GM23338 (cell line): Measurements from ENCODE around the gene QRICH1. TPM values are rescaled to one million over a fixed set of nuclear protein-coding genes. Genes with fewer than 3 reads are reported as not detected.

Source experiments
- ATAC-seq: fragments of 200-7000 bp; cut with Tn5 transposase; 3 replicates; pipeline ENCODE4 v1.9.1; 2020
- DNase-seq: peaks from one replicate; pipeline ENCODE4 v3.0.0-alpha.2; 2015; ENCODE audit warnings: low spot score
- H2AFZ ChIP-seq: fragments of 200-600 bp; sonication (generic); 2 replicates; pipeline ENCODE4 v1.8.0; 2016; ENCODE audit warnings: antibody characterized with exemption, mild to moderate bottlenecking, moderate library complexity
- H3F3A ChIP-seq: fragments of 200-600 bp; sonication (generic); replicated peaks from 2 replicates; pipeline ENCODE4 v1.8.0; 2017; ENCODE audit warnings: antibody characterized with exemption, mixed run types, low read depth
- H3K27ac ChIP-seq: fragments of 200-600 bp; sonication (generic); 2 replicates; pipeline ENCODE4 v1.6.1; 2016; ENCODE audit warnings: low read depth
- H3K27me3 ChIP-seq: fragments of 200-600 bp; sonication (generic); 2 replicates; pipeline ENCODE4 v1.8.0; 2016; ENCODE audit warnings: mild to moderate bottlenecking, mixed run types, moderate library complexity; ENCODE audit not compliant: insufficient read depth
- H3K36me3 ChIP-seq: fragments of 200-600 bp; sonication (generic); 2 replicates; pipeline ENCODE4 v1.8.0; 2016; ENCODE audit warnings: mild to moderate bottlenecking; ENCODE audit not compliant: insufficient read depth
- H3K4me1 ChIP-seq: fragments of 200-600 bp; sonication (generic); 2 replicates; pipeline ENCODE4 v1.8.0; 2016; ENCODE audit warnings: mild to moderate bottlenecking, moderate library complexity; ENCODE audit not compliant: insufficient read depth
- H3K4me2 ChIP-seq: fragments of 200-600 bp; sonication (generic); 2 replicates; pipeline ENCODE4 v1.7.1; 2017; ENCODE audit warnings: mixed run types
- H3K4me3 ChIP-seq: fragments of 200-600 bp; sonication (generic); 2 replicates; pipeline ENCODE4 v1.6.1; 2016; ENCODE audit warnings: mixed run types
- H3K79me2 ChIP-seq: fragments of 200-600 bp; sonication (generic); replicated peaks from 2 replicates; pipeline ENCODE4 v1.8.0; 2017; ENCODE audit warnings: mild to moderate bottlenecking; ENCODE audit not compliant: insufficient read depth
- H3K9me2 ChIP-seq: fragments of 200-600 bp; sonication (generic); 2 replicates; pipeline ENCODE4 v1.8.0; 2017; ENCODE audit not compliant: insufficient read depth
- H4K20me1 ChIP-seq: fragments of 200-600 bp; sonication (generic); replicated peaks from 2 replicates; pipeline ENCODE4 v1.8.0; 2017; ENCODE audit warnings: mild to moderate bottlenecking; ENCODE audit not compliant: insufficient read depth
- H3K27ac Mint-ChIP-seq: 2 replicates; pipeline ENCODE4 v1.8.0; 2020; ENCODE audit warnings: inconsistent platforms, mild to moderate bottlenecking, moderate library complexity, mixed read lengths
- H3K27me3 Mint-ChIP-seq: 3 replicates; pipeline ENCODE4 v1.8.0; 2022; ENCODE audit warnings: low read depth, mild to moderate bottlenecking, moderate library complexity, mixed read lengths, inconsistent platforms; ENCODE audit not compliant: insufficient read depth, poor library complexity
- H3K36me3 Mint-ChIP-seq: 3 replicates; pipeline ENCODE4 v1.8.0; 2021; ENCODE audit warnings: low read depth, mild to moderate bottlenecking, inconsistent platforms, moderate library complexity, mixed read lengths
- H3K4me1 Mint-ChIP-seq: 3 replicates; pipeline ENCODE4 v1.8.0; 2020; ENCODE audit warnings: mild to moderate bottlenecking, inconsistent platforms, mixed read lengths
- H3K4me3 Mint-ChIP-seq: 3 replicates; pipeline ENCODE4 v1.8.0; 2021; ENCODE audit warnings: moderate library complexity, mild to moderate bottlenecking, inconsistent platforms, mixed read lengths
- H3K9me3 Mint-ChIP-seq: 3 replicates; pipeline ENCODE4 v1.8.0; 2020; ENCODE audit warnings: moderate library complexity, mild to moderate bottlenecking, inconsistent platforms, mixed read lengths
- CREB1 ChIP-seq: fragments of 250-450 bp; sonication (Bioruptor Pico); IDR thresholded peaks from 2 replicates; pipeline ENCODE4 v1.5.0; 2020; ENCODE audit warnings: low read depth, mild to moderate bottlenecking, moderate library complexity
- CTCF ChIP-seq, 2 experiments: fragments of 200-600 bp in 1 of 2; sonication (generic) in 1 of 2; conservative IDR thresholded peaks; 2 replicates each; pipeline versions ENCODE4 v1.5.1 to v1.6.1; 2016 to 2017; ENCODE audit warnings: antibody characterized with exemption in 2 of 2, low read depth in 2 of 2, mild to moderate bottlenecking in 2 of 2, moderate library complexity in 1 of 2
- ETS1 ChIP-seq: IDR thresholded peaks from 2 replicates; pipeline ENCODE4 v1.6.1; 2016; ENCODE audit warnings: antibody characterized with exemption
- EZH2 ChIP-seq: fragments of 200-600 bp; sonication (generic); IDR thresholded peaks from one replicate; pipeline ENCODE4 v1.8.0; 2017; ENCODE audit warnings: antibody characterized with exemption, mild to moderate bottlenecking, low read depth; ENCODE audit not compliant: unreplicated experiment
- EZH2phosphoT487 ChIP-seq: fragments of 200-600 bp; sonication (generic); IDR thresholded peaks from one replicate; pipeline ENCODE4 v1.8.1; 2018; ENCODE audit warnings: antibody characterized with exemption; ENCODE audit not compliant: unreplicated experiment
- JUNB ChIP-seq: IDR thresholded peaks from one replicate; pipeline ENCODE4 v1.6.1; 2016; ENCODE audit warnings: antibody characterized with exemption; ENCODE audit not compliant: unreplicated experiment
- NANOG ChIP-seq: IDR thresholded peaks from 2 replicates; pipeline ENCODE4 v1.6.1; 2016; ENCODE audit warnings: antibody characterized with exemption, borderline replicate concordance
- POLR2AphosphoS5 ChIP-seq: IDR thresholded peaks from 2 replicates; pipeline ENCODE4 v1.6.1; 2016; ENCODE audit warnings: antibody characterized with exemption, low read depth
- REST ChIP-seq: IDR thresholded peaks from one replicate; pipeline ENCODE4 v1.6.1; 2018; ENCODE audit warnings: antibody characterized with exemption; ENCODE audit not compliant: unreplicated experiment
- STAT1 ChIP-seq: IDR thresholded peaks from one replicate; pipeline ENCODE4 v1.6.1; 2016; ENCODE audit warnings: antibody characterized with exemption; ENCODE audit not compliant: unreplicated experiment
- ZNF114 ChIP-seq: fragments of 250-450 bp; sonication (Bioruptor Pico); IDR thresholded peaks from 2 replicates; pipeline ENCODE4 v1.5.0; 2020; ENCODE audit warnings: mild to moderate bottlenecking, moderate library complexity
- ZNF331 ChIP-seq: fragments of 250-450 bp; sonication (Bioruptor Pico); IDR thresholded peaks from 2 replicates; pipeline ENCODE4 v1.5.0; 2020; ENCODE audit warnings: low read depth, mild to moderate bottlenecking, moderate library complexity
- ZNF462 ChIP-seq: fragments of 250-450 bp; sonication (Bioruptor Pico); IDR thresholded peaks from 2 replicates; pipeline ENCODE4 v1.5.0; 2020; ENCODE audit warnings: mild to moderate bottlenecking, moderate library complexity
- polyA plus RNA-seq: library from polyadenylated mRNA; unstranded; fragments of >200 nt; fragmentation: Nextera tagmentation; extraction: Ambion mirVana; gene quantifications from 2 replicates; pipeline ENCODE4 v1.2.1, GENCODE V29; 2016
- total RNA-seq: library from RNA; depleted of rRNA; stranded (reverse); fragments of >200 nt; shearing (Covaris generic); gene quantifications from 2 replicates; pipeline ENCODE4 v1.2.3, GENCODE V29; 2014

Gene QRICH1
- total and polyA plus RNA-seq, 2 experiments from 2014 or later = 66.9 to 149 TPM

- Histone ChIP-seq H3F3A (no peaks in the 10 kb centered on the region), H3K9me2 (no peaks in the 10 kb centered on the region), H3K27me3 (no peaks in the 10 kb centered on the region), H3K79me2 (peaks cover 24% of the 10 kb centered on the region), H3K4me2 (no peak overlapping the region), H3K4me1 (no peaks in the 10 kb centered on the region), H4K20me1 (peaks cover 11% of the 10 kb centered on the region), H3K36me3 (peaks cover 35% of the 10 kb centered on the region), H2AFZ (no peak overlapping the region), H3K4me3 (no peak overlapping the region), H3K27ac (no peak overlapping the region)
- Mint-ChIP-seq H3K4me3 (no peak overlapping the region), H3K27ac (no peak overlapping the region; the same call in 1 of the 2 replicates), H3K9me3 (no peaks in the 10 kb centered on the region), H3K36me3 (peaks cover 64% of the 10 kb centered on the region), H3K27me3 (peaks cover 1% of the 10 kb centered on the region), H3K4me1 (no peaks in the 10 kb centered on the region)
- no peak for ATAC-seq
- TF ChIP-seq ZNF114 (CRISPR knock-in tag) (no peak), ZNF462 (CRISPR knock-in tag) (no peak), POLR2AphosphoS5 (no peak), EZH2 (no peak), REST (no peak), EZH2phosphoT487 (no peak), ETS1 (no peak), ZNF331 (no peak), NANOG (no peak), CTCF (conservative IDR thresholded peaks at IDR 0.05; ENCODE audit: low read depth in 2 of 2) (no peak), JUNB (no peak), CREB1 (no peak), STAT1 (no peak)
- no peak for DNase-seq
Measured at GRCh38 chr3:49058011-49058410, 35.9 kb downstream of the QRICH1 start.
